Measurements from ENCODE around the gene PRKN. TPM values are rescaled to one million over a fixed set of nuclear protein-coding genes. Genes with fewer than 3 reads are reported as not detected.

Gene PRKN
- total RNA-seq, 2 experiments from 2014 or later: 0.82 to 1.00 TPM

- intact Hi-C loops (cut with micrococcal nuclease): no loop called here
- Mint-ChIP-seq H3K27ac (no peak overlapping the region), H3K9me3 (no peaks in the 10 kb centered on the region), H3K27me3 (no peaks in the 10 kb centered on the region), H3K4me1 (ENCODE audit: low read depth) (no peaks in the 10 kb centered on the region), H3K36me3 (no peaks in the 10 kb centered on the region), H3K4me3 (no peak overlapping the region)
- DNase-seq: no peak
- CTCF ChIA-PET: no interaction called here
- POLR2A ChIA-PET: no interaction called here
These were observed 1052.5 kb downstream of the PRKN start for GRCh38 chr6:161674930-161675682.

- Mint-ChIP-seq H3K9me3 (no peaks in the 10 kb centered on the region), H3K27ac (no peak overlapping the region), H3K4me3 (no peak overlapping the region), H3K27me3 (no peaks in the 10 kb centered on the region), H3K4me1 (ENCODE audit: low read depth) (no peaks in the 10 kb centered on the region), H3K36me3 (no peaks in the 10 kb centered on the region)
- intact Hi-C loops (cut with micrococcal nuclease): no loop called here
- ChIA-PET POLR2A (no interaction called here), CTCF (no interaction called here)
- no peak for DNase-seq
These were observed 1054.5 kb downstream of the PRKN start for GRCh38 chr6:161673026-161673425.

GRCh38 chr6:161671117-161671516 lies 1056.4 kb downstream of the PRKN start:
- ChIA-PET POLR2A (no interaction called here), CTCF (no interaction called here)
- no peaks in the 10 kb centered on the region for H3K36me3 Mint-ChIP-seq
- no peak overlapping the region for H3K27ac Mint-ChIP-seq
- no peaks in the 10 kb centered on the region for H3K4me1 Mint-ChIP-seq (ENCODE audit: low read depth)
- H3K27me3 Mint-ChIP-seq: no peaks in the 10 kb centered on the region
- intact Hi-C loops (cut with micrococcal nuclease): no loop called here
- DNase-seq: no peak
- no peaks in the 10 kb centered on the region for H3K9me3 Mint-ChIP-seq
- no peak overlapping the region for H3K4me3 Mint-ChIP-seq

GRCh38 chr6:161668665-161669064 lies 1058.9 kb downstream of the PRKN start:
- POLR2A ChIA-PET: no interaction called here
- Mint-ChIP-seq H3K27ac (no peak overlapping the region), H3K27me3 (no peaks in the 10 kb centered on the region), H3K4me1 (ENCODE audit: low read depth) (no peaks in the 10 kb centered on the region), H3K4me3 (no peak overlapping the region), H3K9me3 (no peaks in the 10 kb centered on the region), H3K36me3 (no peaks in the 10 kb centered on the region)
- DNase-seq: no peak
- intact Hi-C loops (cut with micrococcal nuclease): no loop called here
- CTCF ChIA-PET: no interaction called here

GRCh38 chr6:161667957-161668356 lies 1059.6 kb downstream of the PRKN start:
- H3K36me3 Mint-ChIP-seq: no peaks in the 10 kb centered on the region
- DNase-seq: no peak
- CTCF ChIA-PET: no interaction called here
- H3K4me3 Mint-ChIP-seq: no peak overlapping the region
- POLR2A ChIA-PET: no interaction called here
- no peaks in the 10 kb centered on the region for H3K27me3 Mint-ChIP-seq
- H3K27ac Mint-ChIP-seq: no peak overlapping the region
- intact Hi-C loops (cut with micrococcal nuclease): no loop called here
- no peaks in the 10 kb centered on the region for H3K9me3 Mint-ChIP-seq
- no peaks in the 10 kb centered on the region for H3K4me1 Mint-ChIP-seq (ENCODE audit: low read depth)

GRCh38 chr6:161663682-161664081 lies 1063.9 kb downstream of the PRKN start:
- no peak for DNase-seq
- Mint-ChIP-seq H3K9me3 (no peaks in the 10 kb centered on the region), H3K36me3 (no peaks in the 10 kb centered on the region), H3K27me3 (no peaks in the 10 kb centered on the region), H3K27ac (no peak overlapping the region), H3K4me3 (no peak overlapping the region), H3K4me1 (ENCODE audit: low read depth) (no peaks in the 10 kb centered on the region)
- intact Hi-C loops (cut with micrococcal nuclease): no loop called here
- ChIA-PET POLR2A (no interaction called here), CTCF (no interaction called here)

- Mint-ChIP-seq H3K27me3 (no peaks in the 10 kb centered on the region), H3K9me3 (no peaks in the 10 kb centered on the region), H3K36me3 (no peaks in the 10 kb centered on the region), H3K27ac (no peak overlapping the region), H3K4me3 (no peak overlapping the region), H3K4me1 (ENCODE audit: low read depth) (no peaks in the 10 kb centered on the region)
- ChIA-PET POLR2A (no interaction called here), CTCF (no interaction called here)
- intact Hi-C loops (cut with micrococcal nuclease): no loop called here
- peak; percentile 23 for DNase-seq
These were observed 1066.6 kb downstream of the PRKN start for GRCh38 chr6:161660666-161661571.

GRCh38 chr6:161658211-161658610 lies 1069.4 kb downstream of the PRKN start:
- no peaks in the 10 kb centered on the region for H3K4me1 Mint-ChIP-seq (ENCODE audit: low read depth)
- intact Hi-C loops (cut with micrococcal nuclease): no loop called here
- no peak overlapping the region for H3K27ac Mint-ChIP-seq
- H3K9me3 Mint-ChIP-seq: no peaks in the 10 kb centered on the region
- no peaks in the 10 kb centered on the region for H3K36me3 Mint-ChIP-seq
- no peak for DNase-seq
- ChIA-PET CTCF (interaction anchor here (0.6 to 1.5 kb wide), 2 partner anchors 240 to 1777 kb away, joined by 3 to 4 read pairs; no protein-coding TSS in a partner anchor), POLR2A (no interaction called here)
- no peaks in the 10 kb centered on the region for H3K27me3 Mint-ChIP-seq
- H3K4me3 Mint-ChIP-seq: no peak overlapping the region

GRCh38 chr6:161654209-161654608 lies 1073.4 kb downstream of the PRKN start:
- POLR2A ChIA-PET: no interaction called here
- peaks cover 4% of the 10 kb centered on the region for H3K9me3 Mint-ChIP-seq
- H3K27ac Mint-ChIP-seq: no peak overlapping the region
- no peaks in the 10 kb centered on the region for H3K4me1 Mint-ChIP-seq (ENCODE audit: low read depth)
- H3K4me3 Mint-ChIP-seq: no peak overlapping the region
- CTCF ChIA-PET: no interaction called here
- no peaks in the 10 kb centered on the region for H3K36me3 Mint-ChIP-seq
- DNase-seq: no peak
- H3K27me3 Mint-ChIP-seq: no peaks in the 10 kb centered on the region
- intact Hi-C loops (cut with micrococcal nuclease): no loop called here

GRCh38 chr6:161651949-161652348 lies 1075.6 kb downstream of the PRKN start:
- intact Hi-C loops (cut with micrococcal nuclease): no loop called here
- H3K9me3 Mint-ChIP-seq: peaks cover 4% of the 10 kb centered on the region
- no peak overlapping the region for H3K4me3 Mint-ChIP-seq
- H3K27me3 Mint-ChIP-seq: no peaks in the 10 kb centered on the region
- no peak overlapping the region for H3K27ac Mint-ChIP-seq
- no peak for DNase-seq
- no peaks in the 10 kb centered on the region for H3K36me3 Mint-ChIP-seq
- ChIA-PET POLR2A (no interaction called here), CTCF (no interaction called here)
- no peaks in the 10 kb centered on the region for H3K4me1 Mint-ChIP-seq (ENCODE audit: low read depth)

- ChIA-PET CTCF (no interaction called here), POLR2A (no interaction called here)
- Mint-ChIP-seq H3K27ac (no peak overlapping the region), H3K9me3 (peaks cover 10% of the 10 kb centered on the region), H3K4me1 (ENCODE audit: low read depth) (no peaks in the 10 kb centered on the region), H3K4me3 (no peak overlapping the region), H3K36me3 (no peaks in the 10 kb centered on the region), H3K27me3 (no peaks in the 10 kb centered on the region)
- DNase-seq: no peak
- intact Hi-C loops (cut with micrococcal nuclease): no loop called here
These were observed 1077.7 kb downstream of the PRKN start for GRCh38 chr6:161649841-161650240.

GRCh38 chr6:161649068-161649467 lies 1078.5 kb downstream of the PRKN start:
- H3K4me3 Mint-ChIP-seq: no peak overlapping the region
- no peak overlapping the region for H3K27ac Mint-ChIP-seq
- H3K36me3 Mint-ChIP-seq: no peaks in the 10 kb centered on the region
- H3K9me3 Mint-ChIP-seq: peaks cover 10% of the 10 kb centered on the region
- intact Hi-C loops (cut with micrococcal nuclease): no loop called here
- DNase-seq: no peak
- POLR2A ChIA-PET: no interaction called here
- CTCF ChIA-PET: no interaction called here
- H3K4me1 Mint-ChIP-seq (ENCODE audit: low read depth): no peaks in the 10 kb centered on the region
- H3K27me3 Mint-ChIP-seq: no peaks in the 10 kb centered on the region

- Mint-ChIP-seq H3K27me3 (no peaks in the 10 kb centered on the region), H3K9me3 (peaks cover 10% of the 10 kb centered on the region), H3K4me1 (ENCODE audit: low read depth) (no peaks in the 10 kb centered on the region), H3K4me3 (no peak overlapping the region), H3K36me3 (no peaks in the 10 kb centered on the region), H3K27ac (no peak overlapping the region)
- ChIA-PET CTCF (no interaction called here), POLR2A (no interaction called here)
- no peak for DNase-seq
- intact Hi-C loops (cut with micrococcal nuclease): no loop called here
These were observed 1080.3 kb downstream of the PRKN start for GRCh38 chr6:161647234-161647633.

Data from activated CD4-positive, alpha-beta memory T cell treated with anti-CD3 and anti-CD28 coated beads for 36 hours (primary cell).